GM21390 (cell line): ENCODE measurements around the gene PITPNC1.
"Not testable (repeated sequence)": the region's sequence is repeated elsewhere in the genome, so short reads cannot be mapped to it uniquely, and the experiment has no call there.

ENCODE experiments used
- ATAC-seq: cut with Tn5 transposase; IDR thresholded peaks from one replicate; pipeline ENCODE4 v1.9.1; 2021; ENCODE audit not compliant: unreplicated experiment

PITPNC1 gene

DNA sequence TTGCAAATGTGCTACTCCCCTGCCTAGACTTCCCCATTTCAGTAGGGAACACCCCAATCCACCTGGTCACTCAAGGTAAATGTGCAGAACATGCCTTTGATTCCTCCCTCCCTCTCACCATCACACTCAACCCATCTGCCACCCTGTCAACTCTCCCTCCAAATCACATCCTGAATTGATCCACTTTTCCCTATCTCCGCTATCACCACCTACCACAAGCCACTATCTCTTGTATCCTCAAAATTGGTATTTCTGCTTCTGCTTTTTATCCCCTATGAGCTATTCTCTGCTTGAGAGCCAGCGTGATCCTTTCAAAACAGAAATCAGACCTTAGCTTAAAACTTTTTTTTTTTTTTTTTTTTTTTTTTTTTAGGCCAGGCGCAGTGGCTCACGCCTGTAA is 335.3 kb downstream of the PITPNC1 start:
- no peak for ATAC-seq

GRCh38 chr17:67713169-67713568 is 336.1 kb downstream of the PITPNC1 start:
- ATAC-seq, result no peak

GRCh38 chr17:67716405-67716798 is 339.3 kb downstream of the PITPNC1 start:
- no peak for ATAC-seq

- ATAC-seq, result no peak
Observed at GRCh38 chr17:67717192-67717623, 340.1 kb downstream of the PITPNC1 start.

DNA sequence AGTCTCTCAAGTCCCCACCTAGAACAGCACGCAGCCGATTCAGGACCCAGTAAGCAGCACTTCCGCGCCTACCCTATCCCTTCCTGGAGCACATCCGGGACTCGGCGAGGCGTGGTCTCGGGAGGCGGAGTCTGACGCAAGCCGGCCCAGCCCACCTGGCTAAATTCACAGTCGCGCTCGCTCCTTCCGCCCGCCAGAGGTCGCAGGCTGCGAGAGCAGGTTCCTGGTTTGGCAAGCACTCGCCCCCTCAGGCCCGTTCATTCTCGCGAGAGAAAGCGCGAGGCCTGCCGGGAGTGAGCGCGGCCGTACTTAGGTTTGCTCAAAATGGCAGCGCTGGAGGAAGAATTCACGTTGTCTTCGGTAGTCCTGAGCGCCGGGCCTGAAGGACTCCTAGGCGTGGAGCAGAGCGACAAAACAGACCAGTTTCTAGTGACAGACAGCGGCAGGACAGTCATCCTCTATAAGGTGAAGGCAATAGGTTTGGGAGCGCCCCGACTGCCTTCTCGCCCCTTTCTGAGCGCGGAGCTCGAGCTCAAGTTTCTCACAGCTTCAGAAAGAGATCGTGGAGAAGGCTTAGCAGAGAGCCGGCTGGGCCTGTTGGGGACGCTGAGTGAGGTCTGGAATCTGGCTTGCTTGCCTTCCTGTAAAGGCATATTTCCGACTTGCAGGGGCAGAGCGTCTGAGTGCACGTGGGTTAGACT is 340.7 kb downstream of the PITPNC1 start, which contains the start of gene NOL11:
TSS of gene NOL11 (plus strand) at position 313 of the 701 bp plus-strand sequence. CDS start at position 325, 12 bp downstream.
- ATAC-seq, result peak; percentile 98

GRCh38 chr17:67718325-67718941 is 341.4 kb downstream of the PITPNC1 start:
- no peak for ATAC-seq

- ATAC-seq, result no peak
Observed at GRCh38 chr17:67725373-67725791, 348.3 kb downstream of the PITPNC1 start.

DNA sequence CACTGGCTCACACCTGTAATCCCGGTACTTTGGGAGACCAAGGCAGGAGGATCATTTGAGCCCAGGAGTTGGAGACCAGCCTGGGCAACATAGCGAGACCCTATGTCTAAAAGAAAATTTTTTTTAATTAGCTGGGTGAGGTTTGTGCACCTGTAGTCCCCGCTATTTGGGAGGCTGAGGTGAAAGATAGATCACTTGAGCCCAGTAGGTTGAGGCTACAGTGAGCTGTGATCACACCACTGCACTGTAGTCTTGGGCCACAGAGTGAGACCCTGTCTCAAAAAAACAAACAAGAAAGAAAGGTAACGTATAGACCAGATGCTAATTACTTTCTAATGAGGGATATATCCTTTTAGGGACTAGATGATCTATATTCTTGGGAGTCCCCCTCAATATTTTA is 348.7 kb downstream of the PITPNC1 start:
- no peak for ATAC-seq

- ATAC-seq, result not testable (repeated sequence)
Observed at GRCh38 chr17:67727152-67728039, 350.3 kb downstream of the PITPNC1 start.

DNA sequence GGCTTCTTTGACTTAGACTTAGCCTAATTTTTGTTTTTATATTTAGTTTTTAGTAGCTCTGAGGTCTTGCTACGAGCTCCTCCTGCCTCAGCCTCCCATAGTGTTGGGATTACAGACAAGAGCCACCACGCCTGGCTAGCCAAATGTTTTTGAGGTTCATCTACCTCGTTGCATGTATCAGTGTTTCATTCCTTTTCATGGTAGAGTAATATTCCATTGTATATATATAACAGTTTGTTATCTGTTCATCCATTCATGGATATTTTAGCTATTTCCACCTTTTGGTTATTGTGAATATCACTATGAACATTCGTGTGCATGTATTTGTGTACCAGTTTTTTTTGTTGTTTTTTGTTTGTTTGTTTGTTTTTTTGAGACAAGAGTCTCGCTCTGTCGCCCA is 352.8 kb downstream of the PITPNC1 start:
- ATAC-seq, result no peak

- ATAC-seq, result no peak
Observed at GRCh38 chr17:67730731-67731130, 353.6 kb downstream of the PITPNC1 start.

GRCh38 chr17:67733449-67733848 is 356.4 kb downstream of the PITPNC1 start:
- no peak for ATAC-seq

DNA sequence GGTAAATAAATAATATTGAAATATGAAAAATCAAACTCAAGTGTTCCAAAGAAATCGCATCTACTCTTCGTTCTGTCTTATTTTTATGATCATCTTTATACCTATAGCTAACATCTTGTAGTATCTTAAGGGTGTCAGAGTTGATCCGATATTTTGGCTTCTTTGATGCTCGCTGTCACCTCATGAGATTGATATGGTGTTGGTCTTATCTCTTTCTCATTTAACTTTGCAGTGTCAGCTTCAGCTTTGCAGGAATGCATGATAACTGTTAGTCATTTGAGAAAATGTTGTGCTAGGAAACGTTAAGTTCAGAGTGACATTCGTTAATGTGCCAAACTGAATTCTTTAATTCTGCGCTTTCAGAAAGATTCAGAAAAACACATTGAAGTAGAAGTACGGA is 360.1 kb downstream of the PITPNC1 start:
- no peak for ATAC-seq

DNA sequence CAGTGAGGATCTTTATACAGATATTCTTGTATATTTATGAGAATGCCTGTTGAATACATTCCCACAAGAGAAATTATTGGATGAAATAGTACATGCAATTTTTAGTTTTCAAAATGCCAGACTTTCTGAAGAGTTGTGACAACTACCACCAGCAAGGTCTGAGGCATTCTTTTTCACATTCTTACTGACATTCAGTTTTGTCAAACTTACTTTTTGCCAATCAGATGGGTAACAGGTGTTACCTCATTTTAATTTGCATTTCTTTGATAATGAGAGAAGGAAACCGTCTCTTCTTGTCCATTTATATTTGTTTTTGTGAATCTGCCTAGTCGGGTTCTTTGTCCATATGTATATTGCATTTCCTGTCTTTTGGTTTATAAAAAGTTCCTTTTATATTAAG is 364.9 kb downstream of the PITPNC1 start:
- ATAC-seq, result no peak
